ENCODE results near the gene HOXC10.

DNA sequence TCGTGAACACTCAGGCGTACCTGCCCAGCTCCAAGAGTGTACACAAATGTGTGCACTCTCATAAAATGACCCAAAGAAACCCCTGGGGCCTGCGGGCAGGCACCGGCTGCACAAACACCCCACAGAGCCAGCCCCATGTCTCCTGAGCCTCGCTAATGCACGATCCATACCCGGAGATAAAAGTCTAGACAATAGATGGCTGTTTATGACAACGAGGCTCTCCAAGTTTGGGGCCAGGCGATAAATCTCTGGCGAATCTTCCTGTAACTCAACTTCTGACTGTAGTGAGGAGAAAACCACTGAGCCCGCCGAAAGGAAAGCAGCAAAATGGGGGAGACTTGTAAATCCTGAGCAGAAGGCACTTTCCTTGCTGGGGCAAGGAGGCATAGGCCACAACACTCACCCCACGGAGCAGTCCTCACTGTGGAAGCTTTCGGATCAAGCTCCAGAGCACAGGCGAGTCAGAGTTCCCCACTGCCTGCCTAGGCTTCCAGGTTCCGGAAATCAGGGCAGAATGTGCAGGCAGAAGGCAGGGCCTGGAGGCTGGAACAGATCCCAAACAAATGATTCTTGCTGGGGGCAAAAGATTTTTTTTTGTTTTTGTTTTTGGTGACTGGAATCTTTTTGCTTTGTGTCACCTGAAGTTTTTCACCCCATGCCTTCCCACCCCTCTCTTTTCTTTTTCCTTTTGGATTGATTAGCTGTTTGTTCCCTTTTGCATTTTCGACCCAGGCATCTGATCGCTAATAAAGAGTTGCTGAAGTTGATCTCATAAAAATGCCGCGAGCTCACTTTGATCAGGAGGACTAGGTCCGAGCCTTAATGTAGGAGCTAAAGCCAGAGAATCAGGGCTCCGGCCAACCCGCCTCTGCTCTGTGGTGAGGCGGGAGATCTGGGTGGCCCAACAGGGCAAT lies 16.5 kb upstream of the HOXC10 start:
- TF ChIP-seq, protein P1, sequence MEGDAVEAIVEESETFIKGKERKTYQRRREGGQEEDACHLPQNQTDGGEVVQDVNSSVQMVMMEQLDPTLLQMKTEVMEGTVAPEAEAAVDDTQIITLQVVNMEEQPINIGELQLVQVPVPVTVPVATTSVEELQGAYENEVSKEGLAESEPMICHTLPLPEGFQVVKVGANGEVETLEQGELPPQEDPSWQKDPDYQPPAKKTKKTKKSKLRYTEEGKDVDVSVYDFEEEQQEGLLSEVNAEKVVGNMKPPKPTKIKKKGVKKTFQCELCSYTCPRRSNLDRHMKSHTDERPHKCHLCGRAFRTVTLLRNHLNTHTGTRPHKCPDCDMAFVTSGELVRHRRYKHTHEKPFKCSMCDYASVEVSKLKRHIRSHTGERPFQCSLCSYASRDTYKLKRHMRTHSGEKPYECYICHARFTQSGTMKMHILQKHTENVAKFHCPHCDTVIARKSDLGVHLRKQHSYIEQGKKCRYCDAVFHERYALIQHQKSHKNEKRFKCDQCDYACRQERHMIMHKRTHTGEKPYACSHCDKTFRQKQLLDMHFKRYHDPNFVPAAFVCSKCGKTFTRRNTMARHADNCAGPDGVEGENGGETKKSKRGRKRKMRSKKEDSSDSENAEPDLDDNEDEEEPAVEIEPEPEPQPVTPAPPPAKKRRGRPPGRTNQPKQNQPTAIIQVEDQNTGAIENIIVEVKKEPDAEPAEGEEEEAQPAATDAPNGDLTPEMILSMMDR (IDR thresholded peaks at IDR 0.05): no peak
- TF ChIP-seq POLR2A (IDR thresholded peaks at IDR 0.05): no peak
